HG03442 (cell line): ENCODE results near the gene NLGN3.

Source experiments
- ATAC-seq: cut with Tn5 transposase; IDR thresholded peaks from one replicate; pipeline ENCODE4 v1.9.1; 2021; ENCODE audit warnings: mild to moderate bottlenecking, moderate library complexity; ENCODE audit not compliant: unreplicated experiment

NLGN3 gene

DNA sequence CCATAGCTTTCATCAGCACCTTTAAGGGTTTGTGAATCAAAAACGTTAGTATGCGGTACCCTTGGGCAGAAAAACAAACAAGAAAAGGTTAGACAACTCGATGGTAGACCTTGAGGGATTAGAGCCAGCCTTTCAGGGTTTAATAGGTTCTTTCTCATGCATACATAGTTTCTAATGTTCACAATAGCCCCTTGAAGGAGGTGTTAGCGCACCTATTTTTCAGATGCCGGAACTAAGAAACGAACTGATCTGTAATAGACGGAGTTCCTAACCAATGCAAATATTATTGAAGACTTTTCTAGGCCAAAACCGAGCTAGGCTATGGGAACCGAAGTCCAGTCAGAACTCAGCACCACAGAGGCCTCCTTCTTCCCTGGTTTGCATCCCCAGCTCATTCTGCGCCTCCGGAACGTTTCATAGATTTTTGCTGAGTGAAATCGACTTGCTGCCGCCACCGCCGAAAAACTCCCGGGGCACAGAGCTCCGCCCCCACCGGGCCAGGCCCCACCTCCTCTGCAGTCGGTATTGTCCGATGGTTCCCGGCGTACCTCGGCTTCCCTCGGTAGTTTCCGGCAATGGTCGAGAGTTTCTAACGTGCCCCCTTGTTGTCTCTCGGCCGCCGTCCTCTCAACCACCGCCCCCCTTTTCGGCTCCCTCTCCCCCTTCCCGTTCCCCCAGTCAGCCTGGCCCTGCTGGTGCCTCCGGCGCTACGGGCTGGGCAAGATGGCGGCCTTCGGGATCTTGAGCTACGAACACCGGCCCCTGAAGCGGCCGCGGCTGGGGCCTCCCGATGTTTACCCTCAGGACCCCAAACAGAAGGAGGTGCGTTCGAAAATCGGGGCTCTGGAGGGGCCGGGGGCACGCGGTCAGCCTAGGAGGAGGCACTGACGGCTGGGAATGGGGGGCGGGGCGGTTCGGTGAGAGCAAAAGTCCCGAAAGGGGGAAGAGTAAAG lies 26.3 kb upstream of the NLGN3 start, which contains the start of gene MED12:
Gene MED12, plus strand, starts transcription at position 565 of the 953 bp plus-strand sequence. Its CDS starts 159 bp downstream, at position 724.
- peak; percentile 94 for ATAC-seq

DNA sequence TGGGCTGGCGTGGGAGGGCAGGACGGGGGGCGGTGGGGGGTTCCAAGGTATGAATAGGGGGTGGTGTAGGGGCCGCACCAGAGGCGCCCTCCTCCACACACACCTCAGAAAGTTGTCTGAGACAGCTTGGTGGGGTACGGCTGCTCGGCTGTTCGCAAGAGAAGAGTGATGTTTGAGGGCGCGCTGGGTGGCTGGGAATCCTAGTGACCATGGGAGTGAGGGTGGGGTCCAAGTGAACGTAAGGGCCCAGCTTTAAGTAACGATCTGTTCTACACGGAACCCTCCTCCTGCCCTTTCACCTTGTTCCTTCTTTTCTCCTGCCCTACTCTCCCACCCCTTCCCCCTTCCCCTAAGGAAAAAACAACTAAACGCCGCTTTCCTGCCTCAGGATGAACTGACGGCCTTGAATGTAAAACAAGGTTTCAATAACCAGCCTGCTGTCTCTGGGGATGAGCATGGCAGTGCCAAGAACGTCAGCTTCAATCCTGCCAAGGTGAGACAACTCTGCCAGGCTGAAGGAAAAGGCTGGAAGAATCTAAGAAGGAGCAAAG lies 25.6 kb upstream of the NLGN3 start:
- ATAC-seq = no peak

DNA sequence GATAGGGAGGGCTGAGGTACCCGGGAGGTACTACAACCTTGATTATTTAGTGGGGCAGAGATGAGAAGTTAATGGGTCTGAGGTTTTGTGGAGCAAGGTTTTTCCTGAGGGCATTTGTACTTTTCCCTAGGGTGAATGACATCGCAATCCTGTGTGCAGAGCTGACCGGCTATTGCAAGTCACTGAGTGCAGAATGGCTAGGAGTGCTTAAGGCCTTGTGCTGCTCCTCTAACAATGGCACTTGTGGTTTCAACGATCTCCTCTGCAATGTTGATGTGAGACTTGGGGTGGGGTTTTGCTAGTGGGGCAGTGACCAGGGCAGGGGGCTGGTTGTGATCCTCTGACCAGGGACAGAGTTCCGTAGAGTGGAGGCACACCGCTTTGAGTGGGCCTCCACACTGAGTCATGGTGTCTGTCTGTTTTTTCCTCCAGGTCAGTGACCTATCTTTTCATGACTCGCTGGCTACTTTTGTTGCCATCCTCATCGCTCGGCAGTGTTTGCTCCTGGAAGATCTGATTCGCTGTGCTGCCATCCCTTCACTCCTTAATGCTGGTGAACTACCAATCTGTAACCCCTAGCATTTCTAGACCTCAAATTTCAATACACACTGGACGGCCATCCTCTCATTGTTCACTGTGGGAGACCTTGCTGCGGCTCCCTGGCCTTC lies 16.3 kb upstream of the NLGN3 start:
- no peak for ATAC-seq

DNA sequence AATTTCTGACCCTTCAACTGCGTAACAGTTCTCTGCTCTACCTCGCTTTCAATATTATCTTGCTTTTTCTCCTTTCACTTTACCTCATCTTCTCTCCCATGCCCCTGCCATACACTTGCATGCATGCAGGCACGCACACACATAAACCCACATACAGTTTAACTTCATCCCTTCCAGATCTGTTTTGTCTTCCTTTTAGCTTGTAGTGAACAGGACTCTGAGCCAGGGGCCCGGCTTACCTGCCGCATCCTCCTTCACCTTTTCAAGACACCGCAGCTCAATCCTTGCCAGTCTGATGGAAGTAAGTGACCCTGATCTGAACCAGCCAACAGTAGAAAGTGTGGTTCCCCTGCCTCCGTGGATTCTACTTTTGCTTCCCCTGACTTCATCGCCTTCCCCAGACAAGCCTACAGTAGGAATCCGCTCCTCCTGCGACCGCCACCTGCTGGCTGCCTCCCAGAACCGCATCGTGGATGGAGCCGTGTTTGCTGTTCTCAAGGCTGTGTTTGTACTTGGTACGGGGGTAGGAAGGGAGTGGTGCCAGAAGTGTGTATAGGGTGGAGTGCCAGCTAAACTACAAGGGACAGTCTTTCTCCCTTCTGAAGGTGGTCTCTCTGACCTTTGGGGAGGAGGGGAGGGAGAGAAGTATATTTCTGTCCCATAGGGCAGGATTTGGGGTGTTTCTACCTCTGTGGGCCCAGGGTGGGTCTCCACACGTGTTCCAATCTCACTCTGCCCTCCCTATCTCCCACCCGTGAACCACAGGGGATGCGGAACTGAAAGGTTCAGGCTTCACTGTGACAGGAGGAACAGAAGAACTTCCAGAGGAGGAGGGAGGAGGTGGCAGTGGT lies 15.5 kb upstream of the NLGN3 start:
- peak; percentile 64 for ATAC-seq

DNA sequence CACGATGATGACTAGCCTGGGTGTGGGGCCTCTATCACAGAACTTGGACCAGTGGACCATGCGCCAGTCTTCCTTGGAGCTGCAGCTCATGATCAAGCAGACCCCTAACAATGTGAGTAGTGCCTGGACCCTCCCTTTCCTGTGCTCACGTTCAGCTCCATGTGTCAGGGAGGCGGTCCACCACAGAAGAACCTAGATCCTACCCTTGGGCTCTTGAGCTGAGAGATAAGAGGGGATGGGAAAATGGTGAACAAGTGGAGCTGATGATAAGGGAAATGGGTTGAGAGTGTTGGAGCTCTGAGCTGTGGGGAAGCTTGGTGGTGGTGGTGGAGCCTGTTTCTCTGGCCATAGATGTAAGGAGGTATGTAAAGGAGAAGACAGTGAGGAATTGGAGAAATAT lies 13.1 kb upstream of the NLGN3 start:
- no peak for ATAC-seq

DNA sequence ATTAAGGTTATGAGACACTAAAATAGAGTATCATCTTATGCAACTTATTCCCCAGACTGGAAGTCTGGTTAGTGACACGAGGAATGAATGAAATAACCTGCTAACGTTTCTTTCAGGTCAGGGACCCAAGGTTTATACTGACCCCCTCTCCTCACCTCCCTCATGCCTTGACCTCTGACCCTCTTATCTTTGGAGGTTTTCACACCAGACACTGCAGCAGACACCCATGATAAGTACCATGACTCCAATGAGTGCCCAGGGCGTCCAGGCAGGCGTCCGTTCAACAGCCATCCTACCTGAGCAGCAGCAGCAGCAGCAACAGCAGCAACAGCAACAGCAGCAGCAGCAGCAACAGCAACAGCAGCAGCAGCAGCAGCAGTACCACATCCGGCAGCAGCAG lies 4.2 kb upstream of the NLGN3 start:
- no peak for ATAC-seq

DNA sequence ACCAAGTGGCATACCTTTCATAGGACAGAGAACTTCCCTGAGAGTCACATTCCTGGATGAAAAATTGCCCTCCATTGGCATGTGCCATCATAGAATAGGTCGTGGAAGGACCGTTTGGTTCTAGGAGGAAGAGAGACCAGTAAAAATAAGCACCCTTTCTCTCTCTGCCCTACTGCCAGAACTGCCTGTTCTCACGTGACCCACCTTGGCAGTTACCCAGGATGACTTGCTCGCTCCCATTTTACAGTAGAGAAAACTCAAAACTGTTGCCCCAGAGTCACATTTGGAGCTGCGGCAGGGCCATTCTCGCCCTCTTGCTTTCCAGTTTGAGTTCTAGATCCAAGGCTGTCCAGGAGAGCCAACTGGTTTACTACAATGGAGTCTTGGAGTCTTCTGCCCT lies 1.1 kb upstream of the NLGN3 start:
- ATAC-seq = no peak

DNA sequence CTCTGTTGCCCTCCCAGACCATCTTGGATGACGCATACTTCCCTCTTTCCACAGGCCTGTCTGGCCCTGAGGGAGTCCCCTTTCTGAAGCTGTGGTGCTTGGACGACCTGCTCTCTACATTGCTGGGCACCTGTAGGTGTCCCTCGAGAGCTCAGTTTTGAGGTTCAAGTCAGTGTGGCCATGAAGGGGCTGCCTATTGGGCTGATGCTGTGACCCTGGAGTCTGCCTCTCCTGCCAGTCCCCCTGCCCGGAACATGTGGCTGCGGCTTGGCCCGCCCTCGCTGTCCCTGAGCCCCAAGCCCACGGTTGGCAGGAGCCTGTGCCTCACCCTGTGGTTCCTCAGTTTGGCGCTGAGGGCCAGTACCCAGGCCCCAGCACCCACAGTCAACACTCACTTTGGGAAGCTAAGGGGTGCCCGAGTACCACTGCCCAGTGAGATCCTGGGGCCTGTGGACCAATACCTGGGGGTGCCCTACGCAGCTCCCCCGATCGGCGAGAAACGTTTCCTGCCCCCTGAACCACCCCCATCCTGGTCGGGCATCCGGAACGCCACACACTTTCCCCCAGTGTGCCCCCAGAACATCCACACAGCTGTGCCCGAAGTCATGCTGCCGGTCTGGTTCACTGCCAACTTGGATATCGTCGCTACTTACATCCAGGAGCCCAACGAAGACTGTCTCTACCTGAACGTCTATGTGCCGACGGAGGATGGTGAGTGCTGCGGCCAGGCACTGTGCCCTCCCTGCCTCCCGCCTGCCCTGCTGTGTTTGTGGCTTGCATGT lies 3.0 kb downstream of the NLGN3 start:
- ATAC-seq = no peak

DNA sequence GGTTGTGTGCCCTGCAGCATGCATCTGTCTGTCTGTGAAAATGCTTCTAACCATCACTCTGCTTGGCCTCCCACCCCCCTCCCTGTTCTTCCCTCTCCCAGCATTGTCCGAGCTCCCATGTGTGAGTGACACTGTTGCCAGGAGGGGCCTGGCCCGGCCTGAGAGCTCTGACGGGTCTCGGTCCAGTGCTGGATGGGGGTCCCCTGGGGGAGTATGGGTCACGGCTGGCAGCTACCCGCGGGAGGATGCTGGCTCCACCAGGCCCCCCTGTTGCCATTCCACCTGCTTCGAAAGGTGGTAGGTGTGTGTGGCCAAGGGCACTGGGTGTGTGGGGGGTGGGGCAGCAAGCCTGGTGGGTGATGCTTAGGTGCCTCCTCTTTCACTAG lies 3.6 kb downstream of the NLGN3 start:
- no peak for ATAC-seq

DNA sequence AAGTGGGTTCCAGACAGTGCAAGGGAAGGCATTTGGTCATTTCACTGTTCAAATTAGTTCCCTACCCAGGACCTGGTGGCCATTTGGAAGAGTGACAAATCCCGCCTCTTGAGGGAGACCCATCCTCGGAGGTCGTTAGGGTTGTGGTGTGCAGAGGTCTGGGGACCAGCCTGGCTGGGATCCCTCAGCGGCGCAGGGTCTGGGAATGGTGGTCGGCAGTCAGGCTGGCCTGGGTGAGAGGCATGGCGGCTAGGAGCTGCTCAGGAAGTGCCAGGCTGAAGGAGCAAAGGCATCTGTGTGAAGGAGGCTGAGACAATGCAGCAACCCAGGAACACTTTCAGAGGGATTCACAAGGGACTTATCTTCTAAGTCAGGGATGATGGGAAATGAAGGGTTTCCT lies 6.7 kb downstream of the NLGN3 start:
- no peak for ATAC-seq

DNA sequence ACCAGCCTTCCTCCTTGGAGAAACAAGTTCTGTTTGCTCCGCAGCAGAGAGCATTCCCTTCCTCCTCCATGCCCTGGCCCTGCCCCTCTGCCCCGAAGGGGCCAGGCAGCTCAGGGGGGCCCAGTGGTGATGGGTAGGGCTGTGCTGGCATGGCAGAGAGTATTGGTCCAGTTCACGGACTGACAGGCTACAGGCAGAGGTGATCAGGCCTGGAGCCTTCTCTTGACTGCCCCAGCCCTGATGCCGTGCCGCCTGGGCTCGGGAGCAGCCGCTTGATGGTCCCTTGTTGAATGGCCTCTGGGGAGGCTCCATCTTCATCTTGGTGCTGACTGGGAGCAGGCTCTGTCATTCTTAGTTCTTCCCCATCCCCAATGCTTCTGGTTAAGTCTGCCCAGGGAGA lies 9.6 kb downstream of the NLGN3 start:
- ATAC-seq = no peak

DNA sequence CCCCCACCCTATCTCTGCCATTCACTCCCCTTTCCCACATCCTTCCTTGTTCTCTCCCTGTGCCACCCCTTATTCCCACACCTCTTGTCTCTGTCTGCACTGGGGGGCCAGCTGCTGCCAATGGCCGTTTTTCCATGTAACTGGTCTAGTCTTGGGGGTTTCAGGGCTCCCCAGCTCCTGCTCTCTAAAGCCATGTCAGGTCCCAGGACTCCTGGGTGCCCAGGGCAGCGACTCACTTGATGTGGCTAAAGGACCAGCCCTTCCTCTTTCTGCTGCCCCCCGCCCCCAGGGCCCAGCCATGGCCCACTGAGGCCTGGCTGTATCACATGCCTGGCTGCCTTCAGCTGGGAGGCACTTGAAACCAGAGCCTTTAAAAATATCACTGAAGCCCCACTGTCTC lies 10.0 kb downstream of the NLGN3 start:
- no peak for ATAC-seq

DNA sequence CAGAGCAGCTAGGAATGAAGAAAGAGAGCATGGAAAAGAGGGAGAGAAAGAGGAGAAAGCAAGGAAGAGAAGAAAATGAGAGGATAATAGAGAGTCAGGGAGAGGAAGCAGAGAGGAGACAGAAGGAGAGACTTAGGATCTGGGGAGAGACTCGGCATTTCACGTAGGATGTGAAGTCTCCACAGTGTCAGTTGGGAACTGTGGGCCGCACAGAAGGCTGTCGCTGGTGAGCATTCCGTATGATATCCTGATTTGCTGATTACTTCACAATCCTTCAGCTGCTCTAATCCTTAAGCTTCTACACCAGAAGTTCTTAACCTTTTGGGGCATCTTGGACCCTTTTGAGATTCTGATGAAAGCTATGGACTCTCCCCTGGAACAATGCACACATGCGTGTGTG lies 14.0 kb downstream of the NLGN3 start:
- ATAC-seq = no peak

DNA sequence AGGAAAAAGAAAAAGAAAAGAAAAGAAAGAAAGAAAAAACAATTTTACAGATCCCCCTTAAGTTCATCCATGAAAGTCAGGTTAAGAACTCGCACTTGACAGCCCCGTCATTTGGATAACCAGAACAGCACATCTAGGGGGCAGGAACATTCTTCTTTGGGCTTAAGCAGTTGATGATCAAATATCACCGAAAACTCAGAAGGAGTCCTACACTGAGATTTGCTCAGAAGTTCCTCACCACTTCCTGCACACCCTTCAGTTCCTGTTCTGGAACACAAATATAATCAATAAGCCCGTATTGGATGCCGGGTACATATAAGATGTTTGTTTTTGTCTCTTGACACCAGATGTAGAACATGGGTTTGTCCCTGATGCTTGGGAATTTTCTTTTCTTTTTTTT lies 14.7 kb downstream of the NLGN3 start:
- ATAC-seq = no peak

DNA sequence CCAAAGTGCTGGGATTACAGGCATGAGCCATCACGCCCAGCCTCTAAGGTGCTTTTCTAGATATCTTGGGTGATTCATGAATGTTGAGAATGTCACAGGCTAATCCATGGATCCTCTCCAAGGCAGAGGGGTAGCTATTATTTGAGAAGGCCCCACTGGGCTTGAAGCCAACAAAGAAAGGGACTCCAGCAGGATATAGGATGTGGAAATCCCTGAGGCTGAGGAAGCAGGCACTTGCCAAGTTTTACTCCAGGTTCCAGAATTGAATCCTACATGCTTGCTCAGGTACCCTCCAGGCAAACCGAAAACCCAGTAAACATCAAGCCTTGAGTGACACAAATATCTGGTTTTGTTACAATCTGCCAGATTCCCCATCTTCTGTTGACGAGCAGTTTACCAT lies 15.8 kb downstream of the NLGN3 start:
- no peak for ATAC-seq

DNA sequence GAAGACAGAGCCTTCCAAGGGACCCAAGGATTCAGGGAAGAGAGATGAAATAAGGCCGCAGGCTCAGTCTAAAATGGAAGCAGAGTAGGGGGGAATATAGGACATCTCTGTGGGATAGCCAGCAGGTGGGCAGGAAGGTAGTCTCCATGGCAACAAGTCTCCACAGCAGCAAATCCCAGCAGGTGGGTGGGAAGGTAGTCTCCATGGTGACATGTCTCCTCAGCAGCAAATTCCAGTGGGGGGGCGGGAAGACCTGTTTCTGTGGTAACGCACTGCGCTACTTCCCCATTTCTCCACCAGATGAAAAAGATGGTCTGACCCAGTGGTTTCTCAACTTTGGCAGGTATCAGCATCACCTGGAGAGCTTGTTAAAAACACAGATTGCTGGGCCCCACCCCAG lies 18.3 kb downstream of the NLGN3 start:
- no peak for ATAC-seq

DNA sequence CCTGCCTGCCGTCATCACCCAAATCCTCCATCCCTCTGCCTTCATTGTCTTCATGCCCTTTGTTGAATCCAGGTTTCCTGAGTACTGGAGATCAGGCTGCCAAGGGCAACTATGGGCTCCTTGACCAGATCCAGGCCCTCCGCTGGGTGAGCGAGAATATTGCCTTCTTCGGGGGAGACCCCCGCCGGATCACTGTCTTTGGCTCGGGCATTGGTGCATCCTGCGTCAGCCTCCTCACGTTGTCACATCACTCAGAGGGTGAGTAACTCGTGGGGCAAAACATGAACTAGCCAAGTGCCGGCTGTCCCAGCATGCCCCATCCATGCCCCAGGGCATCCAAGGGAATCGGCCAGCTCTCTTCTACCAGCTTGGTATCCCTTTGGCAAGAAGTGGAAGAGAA lies 19.4 kb downstream of the NLGN3 start:
- ATAC-seq = no peak

DNA sequence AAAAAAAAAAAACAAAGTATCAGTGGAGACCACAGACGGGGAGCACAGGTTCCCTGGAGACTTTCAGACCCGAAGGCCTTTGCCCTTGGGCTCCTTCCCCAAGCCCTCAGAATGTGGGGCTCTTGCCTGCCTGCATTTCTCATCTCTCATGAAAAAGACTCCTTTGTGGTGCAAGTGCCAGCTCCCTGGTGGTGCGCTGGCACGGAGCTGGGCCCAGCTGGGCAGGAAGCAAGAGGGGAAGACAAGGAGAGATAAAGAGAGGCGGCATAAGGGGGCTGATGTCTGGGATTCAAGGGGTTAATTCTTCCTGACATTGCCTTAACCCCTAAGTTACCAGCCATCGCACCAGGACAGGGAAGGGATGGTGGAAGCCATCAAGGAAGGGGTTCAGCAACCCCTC lies 21.8 kb downstream of the NLGN3 start:
- no peak for ATAC-seq

DNA sequence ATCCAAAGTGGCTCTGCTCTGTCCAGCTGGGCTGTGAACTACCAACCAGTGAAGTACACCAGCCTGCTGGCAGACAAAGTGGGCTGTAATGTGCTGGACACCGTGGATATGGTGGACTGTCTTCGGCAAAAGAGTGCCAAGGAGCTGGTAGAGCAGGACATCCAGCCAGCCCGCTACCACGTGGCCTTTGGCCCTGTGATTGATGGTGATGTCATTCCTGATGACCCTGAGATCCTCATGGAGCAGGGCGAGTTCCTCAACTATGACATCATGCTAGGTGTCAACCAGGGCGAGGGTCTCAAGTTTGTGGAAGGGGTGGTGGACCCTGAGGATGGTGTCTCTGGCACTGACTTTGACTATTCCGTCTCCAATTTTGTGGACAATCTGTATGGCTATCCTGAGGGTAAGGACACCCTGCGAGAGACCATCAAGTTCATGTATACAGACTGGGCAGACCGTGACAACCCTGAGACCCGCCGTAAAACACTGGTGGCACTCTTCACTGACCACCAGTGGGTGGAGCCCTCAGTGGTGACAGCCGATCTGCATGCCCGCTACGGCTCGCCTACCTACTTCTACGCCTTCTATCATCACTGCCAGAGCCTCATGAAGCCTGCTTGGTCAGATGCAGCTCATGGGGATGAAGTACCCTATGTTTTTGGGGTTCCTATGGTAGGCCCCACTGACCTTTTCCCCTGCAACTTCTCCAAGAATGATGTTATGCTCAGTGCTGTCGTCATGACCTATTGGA lies 22.6 kb downstream of the NLGN3 start:
- no peak for ATAC-seq

DNA sequence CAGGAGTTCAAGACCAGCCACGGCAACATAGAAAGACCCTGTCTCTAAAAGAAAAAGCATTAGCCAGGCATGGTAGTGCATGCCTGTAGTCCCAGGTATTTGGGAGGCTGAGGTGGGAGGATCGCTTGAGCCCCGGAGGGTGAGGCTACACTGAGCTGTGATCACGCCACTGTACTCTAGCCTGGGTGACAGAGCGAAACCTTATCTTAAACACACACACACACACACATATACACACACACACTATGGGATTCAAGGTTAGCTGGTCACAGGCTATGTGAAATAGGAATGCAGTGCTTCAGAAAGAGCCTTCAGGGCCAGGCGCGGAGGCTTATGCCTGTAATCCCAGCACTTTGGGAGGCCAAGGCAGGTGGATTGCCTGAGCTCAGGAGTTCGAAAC lies 23.5 kb downstream of the NLGN3 start:
- ATAC-seq = no peak
